ENCODE measurements around the gene RTP2. TPM values are rescaled to one million over a fixed set of nuclear protein-coding genes. Genes with fewer than 3 reads are reported as not detected.

The RTP2 gene
- total and polyA plus RNA-seq, 9 of the 15 experiments (the other 6 are each of a cell fraction or from before 2014, with no cell fraction given): not detected

DNA sequence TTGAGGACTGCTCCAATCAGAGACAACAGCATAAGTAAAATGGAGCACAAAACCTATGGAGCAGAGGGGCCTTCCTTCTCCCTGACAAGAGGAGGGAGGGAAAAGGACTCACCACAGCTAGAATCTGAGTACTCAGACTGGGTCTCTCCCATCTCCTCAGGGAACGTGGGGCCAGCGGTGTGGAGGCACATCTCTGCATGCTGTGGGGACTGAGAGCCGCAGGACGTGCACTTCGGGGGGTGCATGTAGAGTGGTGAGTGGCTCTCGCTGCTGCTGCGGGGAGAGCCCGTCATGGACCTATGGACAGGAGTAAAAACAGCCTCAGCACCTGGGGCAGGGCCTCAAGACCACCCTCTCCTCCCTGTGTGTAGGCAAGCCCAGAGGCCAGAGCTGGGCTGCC is 25.9 kb upstream of the RTP2 start (continued):
- TF ChIP-seq FOXK1 (CRISPR knock-in tag; IDR thresholded peaks at IDR 0.05; ENCODE audit: borderline replicate concordance): no peak

DNA sequence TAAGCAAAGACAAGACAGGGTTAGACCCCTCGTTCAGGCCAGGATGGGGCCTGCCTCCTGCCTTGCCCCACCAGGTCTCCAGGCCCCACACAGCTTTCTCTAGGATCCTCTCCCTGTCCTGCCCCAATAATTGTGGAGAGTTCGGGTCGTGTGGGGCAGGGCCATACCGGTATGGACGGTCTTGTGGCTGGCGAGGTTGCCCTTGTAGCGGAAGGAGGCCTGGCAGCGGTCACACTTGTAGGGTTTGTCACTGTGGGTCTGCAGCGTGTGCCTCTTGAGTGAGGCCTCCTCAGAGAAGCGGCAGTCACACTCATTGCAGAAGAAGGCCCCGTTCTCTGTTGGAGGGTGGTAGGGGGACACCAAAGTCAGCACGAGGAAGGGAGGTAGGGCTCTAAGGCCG is 24.2 kb upstream of the RTP2 start:
- 26% methylated on average over 12 of the region's 13 CpGs for WGBS (ENCODE audit: insufficient coverage, low coverage, missing lambda C conversion rate)
- in situ Hi-C loops (cut with MboI): loop anchor here (25.0 kb wide), 1 partner anchor 1411 kb away; no protein-coding TSS in a partner anchor
- no peak overlapping the region for H3K27ac ChIP-seq (ENCODE audit: extremely low read depth, low read depth, low read length)
- FAIRE-seq (no peak), DNase-seq (ENCODE audit: extremely low read depth in 1 of 4, low spot score in 3 of 4) (no peak), ATAC-seq (no peak)
- no TSS peak for BruUV-seq (replicated peaks)
- H3K9ac ChIP-seq (ENCODE audit: insufficient read depth in 1 of 2, low read depth in 2 of 2, low read length in 2 of 2): no peak overlapping the region
- H3K4me3 ChIP-seq: no peak overlapping the region
- H3K4me2 ChIP-seq (ENCODE audit: insufficient read depth, low read length): no peak overlapping the region
- H3K79me2 ChIP-seq (ENCODE audit: control insufficient read depth, insufficient read depth, low read length): no peaks in the 10 kb centered on the region
- H3K9me3 ChIP-seq (replicated peaks; ENCODE audit: control insufficient read depth, insufficient read depth, low read depth, low read length): no peaks in the 10 kb centered on the region; the same call in 1 of the 2 replicates
- no peaks in the 10 kb centered on the region; a peak in 1 of 5 replicates for H3K27me3 ChIP-seq (ENCODE audit: control insufficient read depth in 2 of 2, insufficient read depth in 2 of 2, low read length in 2 of 2)
- ChIA-PET POLR2A (no interaction called here), CTCF (ENCODE audit: low intra/inter-chr PET ratio) (no interaction called here)
- no peaks in the 10 kb centered on the region for H3K9me1 ChIP-seq (ENCODE audit: control insufficient read depth, insufficient read depth, low read length)
- H3K36me3 ChIP-seq (ENCODE audit: control insufficient read depth, insufficient read depth, low read length): no peaks in the 10 kb centered on the region
- no peaks in the 10 kb centered on the region for H4K20me1 ChIP-seq (replicated peaks; ENCODE audit: control insufficient read depth, insufficient read depth, low read length)
- intact Hi-C loops (cut with micrococcal nuclease): no loop called here
- H3K4me1 ChIP-seq (replicated peaks in 1 of 2; ENCODE audit: control insufficient read depth in 2 of 2, insufficient read depth in 2 of 2, low read length in 2 of 2): no peaks in the 10 kb centered on the region
- no peak overlapping the region for H2AFZ ChIP-seq (ENCODE audit: low read depth, low read length)
- TF ChIP-seq, protein P1, sequence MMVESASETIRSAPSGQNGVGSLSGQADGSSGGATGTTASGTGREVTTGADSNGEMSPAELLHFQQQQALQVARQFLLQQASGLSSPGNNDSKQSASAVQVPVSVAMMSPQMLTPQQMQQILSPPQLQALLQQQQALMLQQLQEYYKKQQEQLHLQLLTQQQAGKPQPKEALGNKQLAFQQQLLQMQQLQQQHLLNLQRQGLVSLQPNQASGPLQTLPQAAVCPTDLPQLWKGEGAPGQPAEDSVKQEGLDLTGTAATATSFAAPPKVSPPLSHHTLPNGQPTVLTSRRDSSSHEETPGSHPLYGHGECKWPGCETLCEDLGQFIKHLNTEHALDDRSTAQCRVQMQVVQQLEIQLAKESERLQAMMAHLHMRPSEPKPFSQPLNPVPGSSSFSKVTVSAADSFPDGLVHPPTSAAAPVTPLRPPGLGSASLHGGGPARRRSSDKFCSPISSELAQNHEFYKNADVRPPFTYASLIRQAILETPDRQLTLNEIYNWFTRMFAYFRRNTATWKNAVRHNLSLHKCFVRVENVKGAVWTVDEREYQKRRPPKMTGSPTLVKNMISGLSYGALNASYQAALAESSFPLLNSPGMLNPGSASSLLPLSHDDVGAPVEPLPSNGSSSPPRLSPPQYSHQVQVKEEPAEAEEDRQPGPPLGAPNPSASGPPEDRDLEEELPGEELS (CRISPR knock-in tag; IDR thresholded peaks at IDR 0.05; ENCODE audit: borderline replicate concordance): no peak
- no peak for TF ChIP-seq RBM17 (IDR thresholded peaks at IDR 0.05; ENCODE audit: borderline replicate concordance, low read depth, low read length)
- no peak for TF ChIP-seq KLF6 (CRISPR knock-in tag; IDR thresholded peaks at IDR 0.05; ENCODE audit: borderline replicate concordance)
- no peak for TF ChIP-seq KDM5B (IDR thresholded peaks at IDR 0.05; ENCODE audit: insufficient replicate concordance, low read depth, low read length)
- TF ChIP-seq SMAD4 (CRISPR knock-in tag; conservative IDR thresholded peaks at IDR 0.05): no peak
- TF ChIP-seq ZFP1 (CRISPR knock-in tag; IDR thresholded peaks at IDR 0.05): no peak
- no peak for TF ChIP-seq ZNF644 (tag; IDR thresholded peaks at IDR 0.05; ENCODE audit: low read depth)
- TF ChIP-seq RFX7 (CRISPR knock-in tag; IDR thresholded peaks at IDR 0.05): no peak
- no peak for TF ChIP-seq BHLHE40 (IDR thresholded peaks at IDR 0.05; ENCODE audit: low read length)
- no peak for TF ChIP-seq POLR2B (IDR thresholded peaks at IDR 0.05; ENCODE audit: low read depth, partially characterized antibody)
- no peak for TF ChIP-seq ERF (CRISPR knock-in tag; IDR thresholded peaks at IDR 0.05)
- TF ChIP-seq, protein P2, sequence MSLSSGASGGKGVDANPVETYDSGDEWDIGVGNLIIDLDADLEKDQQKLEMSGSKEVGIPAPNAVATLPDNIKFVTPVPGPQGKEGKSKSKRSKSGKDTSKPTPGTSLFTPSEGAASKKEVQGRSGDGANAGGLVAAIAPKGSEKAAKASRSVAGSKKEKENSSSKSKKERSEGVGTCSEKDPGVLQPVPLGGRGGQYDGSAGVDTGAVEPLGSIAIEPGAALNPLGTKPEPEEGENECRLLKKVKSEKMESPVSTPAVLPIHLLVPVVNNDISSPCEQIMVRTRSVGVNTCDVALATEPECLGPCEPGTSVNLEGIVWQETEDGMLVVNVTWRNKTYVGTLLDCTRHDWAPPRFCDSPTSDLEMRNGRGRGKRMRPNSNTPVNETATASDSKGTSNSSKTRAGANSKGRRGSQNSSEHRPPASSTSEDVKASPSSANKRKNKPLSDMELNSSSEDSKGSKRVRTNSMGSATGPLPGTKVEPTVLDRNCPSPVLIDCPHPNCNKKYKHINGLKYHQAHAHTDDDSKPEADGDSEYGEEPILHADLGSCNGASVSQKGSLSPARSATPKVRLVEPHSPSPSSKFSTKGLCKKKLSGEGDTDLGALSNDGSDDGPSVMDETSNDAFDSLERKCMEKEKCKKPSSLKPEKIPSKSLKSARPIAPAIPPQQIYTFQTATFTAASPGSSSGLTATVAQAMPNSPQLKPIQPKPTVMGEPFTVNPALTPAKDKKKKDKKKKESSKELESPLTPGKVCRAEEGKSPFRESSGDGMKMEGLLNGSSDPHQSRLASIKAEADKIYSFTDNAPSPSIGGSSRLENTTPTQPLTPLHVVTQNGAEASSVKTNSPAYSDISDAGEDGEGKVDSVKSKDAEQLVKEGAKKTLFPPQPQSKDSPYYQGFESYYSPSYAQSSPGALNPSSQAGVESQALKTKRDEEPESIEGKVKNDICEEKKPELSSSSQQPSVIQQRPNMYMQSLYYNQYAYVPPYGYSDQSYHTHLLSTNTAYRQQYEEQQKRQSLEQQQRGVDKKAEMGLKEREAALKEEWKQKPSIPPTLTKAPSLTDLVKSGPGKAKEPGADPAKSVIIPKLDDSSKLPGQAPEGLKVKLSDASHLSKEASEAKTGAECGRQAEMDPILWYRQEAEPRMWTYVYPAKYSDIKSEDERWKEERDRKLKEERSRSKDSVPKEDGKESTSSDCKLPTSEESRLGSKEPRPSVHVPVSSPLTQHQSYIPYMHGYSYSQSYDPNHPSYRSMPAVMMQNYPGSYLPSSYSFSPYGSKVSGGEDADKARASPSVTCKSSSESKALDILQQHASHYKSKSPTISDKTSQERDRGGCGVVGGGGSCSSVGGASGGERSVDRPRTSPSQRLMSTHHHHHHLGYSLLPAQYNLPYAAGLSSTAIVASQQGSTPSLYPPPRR (CRISPR knock-in tag; IDR thresholded peaks at IDR 0.05; ENCODE audit: borderline replicate concordance): no peak
- no peak for TF ChIP-seq LARP7 (IDR thresholded peaks at IDR 0.05)
- no peak for TF ChIP-seq RBM14 (IDR thresholded peaks at IDR 0.05; ENCODE audit: borderline replicate concordance, insufficient read depth, low read depth, low read length)
- TF ChIP-seq PTRF (tag; IDR thresholded peaks at IDR 0.05): no peak

Measured in K562 (cell line).